HG03521 (cell line): ENCODE results near the gene KHK.

Experiments used
- ATAC-seq: cut with Tn5 transposase; IDR thresholded peaks from one replicate; pipeline ENCODE4 v1.9.1; 2021; ENCODE audit warnings: mild to moderate bottlenecking, moderate library complexity; ENCODE audit not compliant: unreplicated experiment

Gene KHK

GRCh38 chr2:27149570-27150405 lies 63.2 kb downstream of the KHK start:
- no peak for ATAC-seq
